ENCODE measurements around the gene KAZALD1. TPM values are rescaled to one million over a fixed set of nuclear protein-coding genes. Genes with fewer than 3 reads are reported as not detected.

The KAZALD1 gene
- total RNA-seq, 3 donors from 2014 or later (not counting 1 experiment from before 2014, with no cell fraction given): 0.49 TPM; not detected in 2

DNA sequence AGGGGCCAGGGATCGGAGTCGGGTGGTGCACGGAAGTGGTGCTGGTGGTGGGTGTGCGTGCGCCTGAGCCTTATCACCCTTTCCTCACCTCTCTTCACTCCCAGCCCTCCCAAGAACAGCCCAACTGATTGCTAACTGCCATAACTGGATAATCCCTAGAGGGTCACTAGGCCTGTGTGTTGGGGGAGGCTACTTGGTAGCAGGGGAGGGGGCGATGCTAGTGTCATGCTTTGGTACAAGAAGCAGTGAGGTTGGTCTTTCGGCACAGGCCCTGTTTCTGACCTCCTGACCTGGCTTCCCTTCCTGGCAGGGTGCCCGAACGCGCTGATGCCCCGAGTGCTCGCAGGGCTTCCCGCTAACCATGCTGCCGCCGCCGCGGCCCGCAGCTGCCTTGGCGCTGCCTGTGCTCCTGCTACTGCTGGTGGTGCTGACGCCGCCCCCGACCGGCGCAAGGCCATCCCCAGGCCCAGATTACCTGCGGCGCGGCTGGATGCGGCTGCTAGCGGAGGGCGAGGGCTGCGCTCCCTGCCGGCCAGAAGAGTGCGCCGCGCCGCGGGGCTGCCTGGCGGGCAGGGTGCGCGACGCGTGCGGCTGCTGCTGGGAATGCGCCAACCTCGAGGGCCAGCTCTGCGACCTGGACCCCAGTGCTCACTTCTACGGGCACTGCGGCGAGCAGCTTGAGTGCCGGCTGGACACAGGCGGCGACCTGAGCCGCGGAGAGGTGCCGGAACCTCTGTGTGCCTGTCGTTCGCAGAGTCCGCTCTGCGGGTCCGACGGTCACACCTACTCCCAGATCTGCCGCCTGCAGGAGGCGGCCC lies 652 bp downstream of the KAZALD1 start:
- Histone ChIP-seq H3K9me3 (ENCODE audit: control insufficient read depth, insufficient read depth, low read length) (no peaks in the 10 kb centered on the region), H3K36me3 (ENCODE audit: control insufficient read depth, insufficient read depth, low read length) (no peaks in the 10 kb centered on the region), H3K27me3 (ENCODE audit: control insufficient read depth, insufficient read depth, low read length) (peaks cover 38% of the 10 kb centered on the region), H3K4me1 (ENCODE audit: control insufficient read depth, insufficient read depth, low read length) (peaks cover 54% of the 10 kb centered on the region), H3K27ac (ENCODE audit: low read length) (no peak overlapping the region), H3K4me3 (ENCODE audit: low read length) (peak overlapping the region; percentile 14)
- peak in 2 of 3 donors; percentile 41 to 44 for ATAC-seq
- WGBS (ENCODE audit: insufficient coverage): 4% methylated on average over 58 of the region's 63 CpGs
- Mint-ChIP-seq H3K36me3 (no peaks in the 10 kb centered on the region), H3K4me3 (peak overlapping the region; percentile 75), H3K27me3 (ENCODE audit: low read depth in 2 of 2) (peaks cover 26 to 29% of the 10 kb centered on the region in 2 donors), H3K9me3 (no peaks in the 10 kb centered on the region), H3K4me1 (peaks cover 30 to 50% of the 10 kb centered on the region in 2 donors), H3K27ac (peak overlapping the region; percentile 69 to 86)
- peak; percentile 64 for TF ChIP-seq CTCF (IDR thresholded peaks at IDR 0.05)
- DNase-seq: peak; percentile 56 to 77
- intact Hi-C loops (cut with micrococcal nuclease): no loop called here

GRCh38 chr10:101063050-101063525 lies 1.3 kb downstream of the KAZALD1 start:
- TF ChIP-seq CTCF (IDR thresholded peaks at IDR 0.05): no peak
- Histone ChIP-seq H3K4me3 (ENCODE audit: low read length) (peak overlapping the region; percentile 14), H3K27ac (ENCODE audit: low read length) (no peak overlapping the region), H3K36me3 (ENCODE audit: control insufficient read depth, insufficient read depth, low read length) (no peaks in the 10 kb centered on the region), H3K27me3 (ENCODE audit: control insufficient read depth, insufficient read depth, low read length) (peaks cover 41% of the 10 kb centered on the region), H3K4me1 (ENCODE audit: control insufficient read depth, insufficient read depth, low read length) (peaks cover 58% of the 10 kb centered on the region), H3K9me3 (ENCODE audit: control insufficient read depth, insufficient read depth, low read length) (no peaks in the 10 kb centered on the region)
- Mint-ChIP-seq H3K9me3 (no peaks in the 10 kb centered on the region), H3K36me3 (no peaks in the 10 kb centered on the region), H3K27ac (no peak overlapping the region), H3K4me1 (peaks cover 30 to 55% of the 10 kb centered on the region in 2 donors), H3K27me3 (ENCODE audit: low read depth in 2 of 2) (peaks cover 26 to 29% of the 10 kb centered on the region in 2 donors), H3K4me3 (peak overlapping the region; percentile 75)
- ATAC-seq: no peak
- 12% methylated on average over 19 of the region's 19 CpGs for WGBS (ENCODE audit: insufficient coverage)
- peak in 1 of 2 donors; percentile 29 for DNase-seq
- intact Hi-C loops (cut with micrococcal nuclease): no loop called here

DNA sequence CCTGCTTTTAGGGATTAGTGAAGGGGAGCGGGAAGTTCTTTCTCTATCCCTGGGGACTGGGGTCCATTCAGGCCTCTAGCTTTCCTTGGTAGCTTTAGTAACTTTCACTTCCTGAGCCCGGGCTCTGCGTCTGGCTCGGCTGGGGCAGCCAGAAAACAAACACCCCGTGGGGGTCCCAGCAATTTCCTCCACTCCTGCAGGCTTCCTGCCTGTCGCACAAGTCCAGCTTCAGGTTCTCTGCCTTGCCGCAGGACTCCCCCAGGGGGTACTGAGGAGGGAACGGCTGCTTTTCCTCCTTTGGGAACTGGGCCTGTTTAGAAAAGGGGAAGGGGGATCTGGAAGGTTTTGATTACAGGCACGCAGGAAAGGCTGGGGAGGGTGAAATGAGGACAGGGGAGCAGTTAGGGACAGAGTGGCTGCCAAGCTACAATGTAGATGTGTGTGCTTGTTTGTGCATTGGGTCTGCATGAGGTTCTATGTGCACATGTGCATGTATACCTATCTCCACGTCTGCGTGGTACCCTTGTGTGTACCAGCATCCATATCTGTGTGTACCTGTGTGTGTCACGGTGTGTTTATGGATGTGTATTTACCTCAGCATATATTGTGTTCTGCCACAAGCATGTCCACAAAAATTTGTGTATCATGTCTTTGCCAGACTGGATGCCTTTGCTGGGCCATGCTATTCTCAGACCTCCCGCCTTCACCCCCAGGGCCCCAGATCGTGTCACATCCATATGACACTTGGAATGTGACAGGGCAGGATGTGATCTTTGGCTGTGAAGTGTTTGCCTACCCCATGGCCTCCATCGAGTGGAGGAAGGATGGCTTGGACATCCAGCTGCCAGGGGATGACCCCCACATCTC lies 2.0 kb downstream of the KAZALD1 start:
- Histone ChIP-seq H3K27me3 (ENCODE audit: control insufficient read depth, insufficient read depth, low read length) (peaks cover 41% of the 10 kb centered on the region), H3K4me1 (ENCODE audit: control insufficient read depth, insufficient read depth, low read length) (peaks cover 58% of the 10 kb centered on the region)

More for the DNA sequence above, 2.0 kb downstream of the KAZALD1 start:
- Histone ChIP-seq H3K27ac (ENCODE audit: low read length) (no peak overlapping the region), H3K4me3 (ENCODE audit: low read length) (no peak overlapping the region), H3K36me3 (ENCODE audit: control insufficient read depth, insufficient read depth, low read length) (no peaks in the 10 kb centered on the region), H3K9me3 (ENCODE audit: control insufficient read depth, insufficient read depth, low read length) (no peaks in the 10 kb centered on the region)
- no peak for TF ChIP-seq CTCF (IDR thresholded peaks at IDR 0.05)
- H3K4me3 Mint-ChIP-seq: peak overlapping the region; percentile 70
- H3K27me3 Mint-ChIP-seq (ENCODE audit: low read depth in 2 of 2): peaks cover 26 to 29% of the 10 kb centered on the region in 2 donors
- ATAC-seq (no peak), DNase-seq (no peak)
- 40% methylated on average over 15 of the region's 15 CpGs for WGBS (ENCODE audit: insufficient coverage)
- H3K36me3 Mint-ChIP-seq: no peaks in the 10 kb centered on the region
- intact Hi-C loops (cut with micrococcal nuclease): no loop called here
- H3K9me3 Mint-ChIP-seq: no peaks in the 10 kb centered on the region
- no peak overlapping the region for H3K27ac Mint-ChIP-seq
- peaks cover 30 to 55% of the 10 kb centered on the region in 2 donors for H3K4me1 Mint-ChIP-seq

Data from natural killer cell (primary cell).